ENCODE measurements around the gene PKD2L2.

PKD2L2 gene

GRCh38 chr5:137866541-137867388, 22.5 kb upstream of the PKD2L2 start:
- DNase-seq, result no peak
- Histone ChIP-seq H3K27me3 (no peaks in the 10 kb centered on the region), H3K4me1 (no peaks in the 10 kb centered on the region), H3K36me3 (no peaks in the 10 kb centered on the region), H3K4me3 (no peak overlapping the region), H3K9me3 (no peaks in the 10 kb centered on the region), H3K27ac (no peak overlapping the region)
- intact Hi-C loops (cut with DNase I; ENCODE audit: low total_unique reads), result no loop called here
- no peak for TF ChIP-seq CTCF (IDR thresholded peaks at IDR 0.05)

DNA sequence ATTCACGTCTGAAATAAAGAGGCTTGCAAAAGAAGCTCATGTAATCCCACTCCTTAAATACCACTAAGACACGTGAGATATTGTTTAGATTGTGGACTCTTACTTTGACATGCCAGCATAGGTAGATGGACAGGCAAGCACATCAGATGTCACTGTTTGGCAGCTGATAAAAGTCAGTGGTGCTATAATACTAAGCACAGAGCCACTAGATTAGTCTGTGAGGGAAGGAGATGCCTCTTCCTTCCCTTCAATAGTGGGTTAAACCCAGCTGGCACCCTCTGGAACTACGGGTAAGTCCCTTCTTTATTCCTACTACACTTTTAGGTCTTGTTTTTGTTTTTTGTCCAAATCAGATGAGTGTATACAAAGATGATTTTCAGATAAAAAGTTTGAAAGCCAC, 21.6 kb upstream of the PKD2L2 start, which contains the start of gene MYOT:
Gene MYOT, plus strand, starts transcription at position 197 of the 400 bp plus-strand sequence. CDS start 2,792 bp downstream, outside the sequence.
- DNase-seq, result no peak
- TF ChIP-seq CTCF (IDR thresholded peaks at IDR 0.05), result no peak
- no peaks in the 10 kb centered on the region for H3K4me1 ChIP-seq
- H3K4me3 ChIP-seq, result no peak within 1 kb of the TSS
- no peaks in the 10 kb centered on the region for H3K9me3 ChIP-seq
- H3K36me3 ChIP-seq, result no peaks in the 10 kb centered on the region
- intact Hi-C loops (cut with DNase I; ENCODE audit: low total_unique reads), result no loop called here
- H3K27me3 ChIP-seq, result no peaks in the 10 kb centered on the region
- H3K27ac ChIP-seq, result no peak within 1 kb of the TSS

DNA sequence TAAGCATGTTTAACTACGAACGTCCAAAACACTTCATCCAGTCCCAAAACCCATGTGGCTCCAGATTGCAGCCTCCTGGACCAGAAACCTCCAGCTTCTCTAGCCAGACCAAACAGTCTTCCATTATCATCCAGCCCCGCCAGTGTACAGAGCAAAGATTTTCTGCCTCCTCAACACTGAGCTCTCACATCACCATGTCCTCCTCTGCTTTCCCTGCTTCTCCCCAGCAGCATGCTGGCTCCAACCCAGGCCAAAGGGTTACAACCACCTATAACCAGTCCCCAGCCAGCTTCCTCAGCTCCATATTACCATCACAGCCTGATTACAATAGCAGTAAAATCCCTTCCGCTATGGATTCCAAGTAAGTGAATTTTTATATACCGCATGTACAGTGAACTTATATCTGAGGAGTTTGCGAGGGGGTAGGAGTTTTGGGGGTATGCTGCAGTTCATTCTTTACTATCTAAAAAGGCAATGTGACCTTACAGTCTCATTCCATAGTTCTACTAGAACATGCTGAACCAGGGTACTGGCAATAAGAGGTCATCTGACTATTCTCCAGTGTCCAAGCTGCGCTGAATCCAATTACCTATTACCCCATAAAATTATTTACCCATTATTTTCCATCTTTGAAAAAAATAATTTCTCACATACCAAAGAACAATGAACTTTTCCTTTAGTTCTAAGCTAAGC, 18.5 kb upstream of the PKD2L2 start:
- H3K4me3 ChIP-seq, result no peak overlapping the region
- no peaks in the 10 kb centered on the region for H3K36me3 ChIP-seq
- no peaks in the 10 kb centered on the region for H3K4me1 ChIP-seq
- no peak overlapping the region for H3K27ac ChIP-seq
- TF ChIP-seq CTCF (IDR thresholded peaks at IDR 0.05), result no peak
- no peak for DNase-seq
- no peaks in the 10 kb centered on the region for H3K27me3 ChIP-seq
- intact Hi-C loops (cut with DNase I; ENCODE audit: low total_unique reads), result no loop called here
- H3K9me3 ChIP-seq, result no peaks in the 10 kb centered on the region

- no peaks in the 10 kb centered on the region for H3K4me1 ChIP-seq
- no peak overlapping the region for H3K4me3 ChIP-seq
- no peaks in the 10 kb centered on the region for H3K27me3 ChIP-seq
- no peak for DNase-seq
- intact Hi-C loops (cut with DNase I; ENCODE audit: low total_unique reads), result no loop called here
- no peaks in the 10 kb centered on the region for H3K36me3 ChIP-seq
- H3K9me3 ChIP-seq, result no peaks in the 10 kb centered on the region
- no peak for TF ChIP-seq CTCF (IDR thresholded peaks at IDR 0.05)
- H3K27ac ChIP-seq, result no peak overlapping the region
Measured at GRCh38 chr5:137871571-137871970, 17.7 kb upstream of the PKD2L2 start.

DNA sequence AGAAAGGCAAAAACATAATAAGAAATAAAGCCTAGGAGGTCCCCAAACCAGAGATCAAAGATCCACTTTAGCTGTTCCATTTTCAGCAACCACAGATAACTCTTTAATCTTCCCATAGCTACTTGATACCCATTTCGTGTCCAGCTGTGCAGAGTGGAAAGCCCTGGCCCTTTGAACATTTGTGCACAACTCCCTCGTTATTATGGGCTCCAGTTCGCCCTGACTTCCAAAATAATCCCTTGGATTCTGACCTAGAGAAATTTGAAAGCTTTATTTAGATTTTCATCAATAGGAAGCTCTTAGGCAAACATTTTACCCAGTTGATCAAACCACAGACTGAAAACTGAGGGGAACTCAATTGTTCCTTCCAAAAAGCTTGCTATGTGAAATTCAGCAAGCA, 16.8 kb upstream of the PKD2L2 start:
- intact Hi-C loops (cut with DNase I; ENCODE audit: low total_unique reads), result no loop called here
- TF ChIP-seq CTCF (IDR thresholded peaks at IDR 0.05), result no peak
- no peaks in the 10 kb centered on the region for H3K36me3 ChIP-seq
- DNase-seq, result no peak
- no peak overlapping the region for H3K4me3 ChIP-seq
- H3K27me3 ChIP-seq, result no peaks in the 10 kb centered on the region
- H3K9me3 ChIP-seq, result no peaks in the 10 kb centered on the region
- H3K27ac ChIP-seq, result no peak overlapping the region
- no peaks in the 10 kb centered on the region for H3K4me1 ChIP-seq

Data from tibial artery (tissue), 4 donors.